DND-41 (cell line): ENCODE measurements around the gene GRM5.

ENCODE experiments used
- ATAC-seq: fragments of 200-7000 bp; cut with Tn5 transposase; 3 replicates; pipeline ENCODE4 v1.9.1; 2021; ENCODE audit warnings: low read depth; ENCODE audit not compliant: insufficient read depth
- DNase-seq: peaks from one replicate; pipeline ENCODE4 v3.0.0-alpha.2; 2020
- H2AFZ ChIP-seq: 2 replicates; pipeline ENCODE4 v1.6.0; 2012; ENCODE audit warnings: low read depth, low read length
- H3K27ac ChIP-seq: 2 replicates; pipeline ENCODE4 v1.5.1; 2012; ENCODE audit warnings: low read length, inconsistent platforms
- H3K27me3 ChIP-seq: fragments of 200-600 bp; sonication (generic); 2 replicates; pipeline ENCODE4 v1.6.0; 2012; ENCODE audit warnings: low read length, mild to moderate bottlenecking, inconsistent platforms; ENCODE audit not compliant: insufficient read depth, poor library complexity
- H3K36me3 ChIP-seq: 2 replicates; pipeline ENCODE4 v1.5.1; 2012; ENCODE audit warnings: low read length, inconsistent platforms; ENCODE audit not compliant: insufficient read depth
- H3K4me1 ChIP-seq: 2 replicates; pipeline ENCODE4 v1.5.1; 2012; ENCODE audit warnings: mild to moderate bottlenecking, low read length; ENCODE audit not compliant: insufficient read depth
- H3K4me2 ChIP-seq: 2 replicates; pipeline ENCODE4 v1.6.0; 2012; ENCODE audit warnings: mild to moderate bottlenecking, moderate library complexity, low read length, inconsistent platforms; ENCODE audit not compliant: insufficient read depth
- H3K4me3 ChIP-seq, 2 experiments: fragments of 200-600 bp in 1 of 2; shearing (Covaris generic) in 1 of 2; 2 replicates each; pipeline ENCODE4 v1.5.1; 2012 to 2016; ENCODE audit warnings: inconsistent platforms in 2 of 2, low read length in 2 of 2, mild to moderate bottlenecking in 2 of 2, low read depth in 1 of 2, moderate library complexity in 1 of 2
- H3K79me2 ChIP-seq: 2 replicates; pipeline ENCODE4 v1.6.0; 2012; ENCODE audit warnings: low read length, inconsistent platforms; ENCODE audit not compliant: insufficient read depth
- H3K9ac ChIP-seq: 2 replicates; pipeline ENCODE4 v1.6.0; 2012; ENCODE audit warnings: low read depth, mild to moderate bottlenecking, inconsistent platforms, low read length, moderate library complexity
- H3K9me3 ChIP-seq: 2 replicates; pipeline ENCODE4 v1.5.1; 2012; ENCODE audit warnings: low read length, moderate library complexity, mild to moderate bottlenecking, inconsistent platforms; ENCODE audit not compliant: insufficient read depth, severe bottlenecking
- H4K20me1 ChIP-seq: 2 replicates; pipeline ENCODE4 v1.6.0; 2012; ENCODE audit warnings: low read length; ENCODE audit not compliant: insufficient read depth
- CTCF ChIP-seq: IDR thresholded peaks from 2 replicates; pipeline ENCODE4 v1.5.1; 2012; ENCODE audit warnings: borderline replicate concordance, low read length, moderate library complexity, mild to moderate bottlenecking; ENCODE audit not compliant: poor library complexity, severe bottlenecking; ENCODE audit errors: extremely low read depth
- EZH2 ChIP-seq: IDR thresholded peaks from 3 replicates; pipeline ENCODE4 v1.6.1; 2012; ENCODE audit warnings: borderline replicate concordance, low read depth, mild to moderate bottlenecking, moderate library complexity, low read length, inconsistent platforms; ENCODE audit not compliant: severe bottlenecking

GRM5 gene

GRCh38 chr11:88597387-88597786 is 468.4 kb downstream of the GRM5 start:
- DNase-seq (no peak), ATAC-seq (no peak)
- Histone ChIP-seq H2AFZ (no peak overlapping the region), H3K27ac (no peak overlapping the region), H3K79me2 (no peaks in the 10 kb centered on the region), H3K36me3 (no peaks in the 10 kb centered on the region), H3K4me3 (no peak overlapping the region), H3K9me3 (no peaks in the 10 kb centered on the region), H3K9ac (no peak overlapping the region), H3K4me2 (no peak overlapping the region), H3K4me1 (no peaks in the 10 kb centered on the region), H4K20me1 (no peaks in the 10 kb centered on the region), H3K27me3 (no peaks in the 10 kb centered on the region)
- TF ChIP-seq CTCF (no peak), EZH2 (no peak)

- no peak overlapping the region for H2AFZ ChIP-seq
- TF ChIP-seq EZH2 (no peak), CTCF (no peak)
Measured at GRCh38 chr11:88596786-88597185, 469.0 kb downstream of the GRM5 start.

GRCh38 chr11:88594274-88594950 is 471.4 kb downstream of the GRM5 start:
- H4K20me1 ChIP-seq = no peaks in the 10 kb centered on the region
- H3K36me3 ChIP-seq = no peaks in the 10 kb centered on the region
- DNase-seq = no peak
- no peak overlapping the region for H2AFZ ChIP-seq
- no peaks in the 10 kb centered on the region for H3K4me1 ChIP-seq
- no peak overlapping the region for H3K4me3 ChIP-seq
- H3K79me2 ChIP-seq = no peaks in the 10 kb centered on the region
- H3K4me2 ChIP-seq = no peak overlapping the region
- no peaks in the 10 kb centered on the region for H3K27me3 ChIP-seq
- no peak overlapping the region for H3K27ac ChIP-seq
- no peak for ATAC-seq
- H3K9ac ChIP-seq = no peak overlapping the region
- no peaks in the 10 kb centered on the region for H3K9me3 ChIP-seq
- TF ChIP-seq EZH2 = no peak
- TF ChIP-seq CTCF = no peak

More at GRCh38 chr11:88596786-88597185, 469.0 kb downstream of the GRM5 start:
- Histone ChIP-seq H3K36me3 (no peaks in the 10 kb centered on the region), H4K20me1 (no peaks in the 10 kb centered on the region), H3K4me1 (no peaks in the 10 kb centered on the region), H3K27ac (no peak overlapping the region), H3K9me3 (no peaks in the 10 kb centered on the region), H3K4me3 (no peak overlapping the region), H3K4me2 (no peak overlapping the region), H3K9ac (no peak overlapping the region), H3K27me3 (no peaks in the 10 kb centered on the region), H3K79me2 (no peaks in the 10 kb centered on the region)
- DNase-seq (no peak), ATAC-seq (no peak)
